Ecto neural progenitor cell (in vitro differentiated cells): ENCODE results near the gene BPIFB2.

Source experiments
- DNase-seq: peaks from one replicate; pipeline ENCODE4 v3.0.0-alpha.2; 2018; ENCODE audit warnings: low spot score

Gene BPIFB2

DNA sequence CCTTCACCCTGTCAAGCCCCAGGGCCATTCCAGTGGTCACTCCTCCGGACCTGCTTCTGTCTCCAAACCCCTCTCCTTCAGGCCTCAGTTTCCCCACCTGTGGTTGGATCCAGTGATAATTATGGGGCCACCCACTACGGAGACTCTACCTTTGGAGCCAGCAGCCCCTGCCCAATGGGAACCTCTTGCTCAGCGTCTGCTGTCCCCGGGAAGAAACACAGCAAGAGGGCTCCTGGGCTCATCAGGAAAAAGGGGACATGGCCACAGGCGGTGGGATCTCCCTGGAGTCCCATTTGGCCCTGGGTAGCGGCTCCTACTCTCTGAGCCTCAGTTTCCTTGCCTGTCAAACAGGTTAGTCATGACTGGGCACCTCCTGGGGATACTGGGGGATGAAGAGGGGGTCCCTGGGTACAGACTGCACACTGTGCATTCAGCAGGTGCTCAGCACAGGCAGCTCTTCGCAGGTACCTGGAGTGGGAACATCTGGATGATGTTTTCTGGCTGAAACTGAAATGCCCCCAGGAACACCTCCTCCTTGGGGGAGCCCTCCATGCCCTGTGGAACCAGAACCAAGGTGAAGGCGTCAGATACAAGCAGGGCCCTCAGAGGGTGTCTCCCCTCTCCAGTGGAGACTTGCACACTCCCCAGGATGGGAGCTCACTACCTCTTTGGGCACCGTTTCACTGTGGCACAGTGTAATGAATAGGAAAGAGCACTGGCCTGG lies 22.7 kb upstream of the BPIFB2 start:
- DNase-seq = peak; percentile 29

DNA sequence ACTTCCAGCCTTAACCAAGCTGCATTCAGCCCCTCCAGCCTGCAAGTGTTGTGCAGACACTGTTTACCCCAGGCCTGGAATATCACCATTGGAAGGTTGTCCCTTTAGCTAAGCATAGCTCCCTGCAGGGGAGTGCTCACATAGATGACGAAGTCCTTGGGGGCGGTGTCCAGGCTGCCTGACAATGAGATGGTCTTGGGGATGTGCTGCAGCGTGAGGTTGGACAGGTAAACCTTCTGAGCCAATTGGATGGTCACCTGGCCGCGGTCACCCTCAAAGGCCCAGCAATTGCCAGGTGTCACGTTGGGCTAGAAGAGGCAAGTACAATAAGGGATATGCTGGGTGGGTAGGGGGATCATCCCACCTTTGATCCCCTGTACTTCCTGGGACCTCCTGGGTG lies 21.9 kb upstream of the BPIFB2 start:
- no peak for DNase-seq

DNA sequence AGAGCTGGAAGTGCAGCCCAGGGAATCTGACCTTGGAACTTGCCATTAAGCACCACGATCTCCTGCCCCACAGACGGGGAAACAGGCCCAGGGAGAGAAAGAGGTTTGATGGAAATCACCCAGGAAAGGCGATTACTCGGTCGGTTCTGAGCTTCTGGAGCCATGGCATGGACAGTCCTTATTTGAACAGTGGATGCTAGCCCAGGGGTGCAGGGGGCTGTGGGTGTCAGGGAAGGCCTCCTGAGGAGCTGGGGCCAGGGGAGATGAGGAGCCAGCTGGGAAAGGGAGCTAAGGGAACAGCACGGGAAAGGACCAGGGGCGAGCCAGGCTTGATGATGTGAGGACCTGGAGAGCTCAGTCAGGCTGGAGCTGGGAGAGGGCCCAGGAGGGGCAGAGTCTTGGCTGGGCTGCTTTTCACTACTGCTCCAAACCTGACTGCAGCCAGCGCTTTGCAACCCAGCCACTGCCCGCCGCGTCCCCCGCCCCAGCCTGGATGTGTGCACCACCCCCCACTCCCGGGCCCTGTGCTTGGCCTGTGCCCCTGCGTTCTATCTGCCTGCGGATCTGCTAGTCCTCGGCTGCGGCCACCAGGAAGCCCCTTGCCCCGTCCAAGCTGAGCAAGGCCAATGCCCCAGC lies 21.1 kb upstream of the BPIFB2 start:
- no peak for DNase-seq

DNA sequence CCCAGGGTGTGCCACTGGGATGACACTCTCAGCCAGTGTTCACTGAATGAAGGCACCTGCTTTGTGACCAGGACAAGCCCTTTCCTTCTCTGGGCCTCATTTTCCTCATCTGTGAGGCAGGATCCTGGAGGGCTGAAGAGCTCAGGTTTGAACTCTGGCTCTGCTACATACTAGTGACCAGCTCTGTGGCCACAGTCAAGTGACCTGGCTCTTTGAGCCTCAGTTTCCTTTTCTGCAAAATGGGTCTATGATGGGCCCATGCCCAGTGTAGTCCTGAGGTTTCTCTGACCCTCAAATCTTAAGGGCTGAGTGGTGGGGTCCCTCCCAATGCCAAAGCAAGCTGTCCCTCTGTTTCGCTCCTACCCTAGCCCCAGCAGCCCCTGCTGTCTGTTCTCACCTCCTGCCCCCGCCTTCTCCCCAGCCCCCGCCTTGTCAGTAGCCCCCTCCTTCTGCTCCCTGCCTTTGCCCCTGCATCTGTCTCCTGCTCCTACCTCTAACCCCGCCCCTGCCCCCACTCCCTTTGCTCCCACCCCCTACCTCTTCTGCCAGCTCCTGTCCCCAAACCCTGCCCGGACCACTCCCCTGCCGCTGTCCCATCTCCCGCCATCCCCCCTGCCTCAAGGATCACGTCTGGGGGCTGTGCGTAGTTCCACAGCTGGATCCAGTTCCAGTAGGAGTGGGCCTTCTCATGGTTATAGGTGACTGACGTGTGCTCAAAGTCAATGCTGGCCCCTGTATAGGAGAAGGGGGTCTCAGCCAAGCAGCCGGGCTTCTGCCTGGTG lies 20.3 kb upstream of the BPIFB2 start:
- DNase-seq = no peak

DNA sequence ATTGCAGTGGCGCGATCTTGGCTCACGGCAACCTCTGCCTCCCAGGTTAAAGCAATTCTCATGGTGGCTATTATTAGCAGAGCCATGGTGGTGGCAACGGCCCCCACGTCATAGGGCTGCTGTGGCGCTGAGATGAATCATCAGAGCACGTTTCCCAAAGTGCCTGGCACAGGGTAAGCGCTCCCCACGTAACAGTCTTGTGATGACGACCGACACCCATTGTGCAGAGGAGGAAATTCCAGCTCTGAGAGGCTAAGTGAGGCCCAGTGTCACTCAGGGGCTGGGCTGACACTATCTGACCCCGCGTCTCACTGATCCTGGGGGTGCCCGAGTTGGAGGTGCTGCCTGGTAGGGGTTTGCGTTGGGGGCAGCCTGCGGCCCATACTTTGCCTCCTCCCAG lies 19.5 kb upstream of the BPIFB2 start:
- DNase-seq = no peak

DNA sequence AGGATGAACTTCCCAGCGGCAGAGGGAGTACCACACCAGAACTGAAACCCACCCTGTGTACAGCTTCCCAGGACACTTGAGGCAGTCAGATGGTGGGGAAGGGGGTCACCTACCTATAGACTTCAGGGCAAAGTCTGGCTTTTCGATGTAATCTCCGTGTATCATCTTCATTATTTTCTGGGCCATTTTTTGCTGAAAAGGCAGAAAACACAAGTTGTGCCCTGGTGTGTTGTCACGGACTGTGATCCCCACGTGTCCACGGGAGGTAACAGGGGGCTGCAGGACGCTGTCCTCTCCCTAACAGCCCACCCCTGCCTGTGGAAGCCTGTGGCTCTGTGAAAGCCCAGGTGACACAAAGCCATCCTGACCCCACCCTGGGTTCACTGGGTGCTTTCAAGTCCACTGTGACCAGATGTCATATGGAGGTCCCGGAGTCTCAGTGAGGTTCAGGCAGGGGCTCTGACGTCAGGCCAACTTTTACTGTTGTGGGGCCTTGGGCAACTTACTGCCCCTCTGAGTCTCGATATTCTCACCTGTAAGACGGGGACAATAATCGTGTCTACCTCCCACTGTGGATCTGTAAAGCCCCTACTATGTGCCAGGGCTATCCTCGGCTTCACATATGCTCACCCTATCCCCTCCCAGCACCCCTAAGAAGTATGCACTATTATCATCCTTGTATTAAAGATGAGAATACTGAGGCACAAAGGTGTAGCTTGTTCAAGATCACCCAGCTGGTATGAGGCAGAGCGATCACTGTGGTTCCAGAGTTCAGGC lies 17.8 kb upstream of the BPIFB2 start:
- no peak for DNase-seq

DNA sequence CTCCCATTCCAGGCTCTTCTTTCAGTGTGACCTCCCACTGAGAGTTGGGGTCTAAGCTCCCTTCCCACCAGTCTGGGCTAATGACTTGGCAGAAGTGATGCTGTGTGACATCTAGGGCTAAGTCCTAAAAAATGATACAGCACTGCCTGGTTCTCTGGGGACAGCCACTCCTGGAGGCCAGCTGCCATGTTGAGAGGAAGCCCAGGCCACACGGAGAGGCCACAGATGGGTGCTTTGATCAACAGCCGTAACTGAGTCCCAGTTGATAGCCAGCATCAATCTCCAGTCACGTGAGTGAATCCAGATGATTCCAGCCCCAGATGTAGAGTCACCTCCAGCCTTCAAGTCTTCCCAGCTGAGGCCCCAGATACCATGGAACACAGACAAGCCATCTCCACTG lies 17.1 kb upstream of the BPIFB2 start:
- no peak for DNase-seq

DNA sequence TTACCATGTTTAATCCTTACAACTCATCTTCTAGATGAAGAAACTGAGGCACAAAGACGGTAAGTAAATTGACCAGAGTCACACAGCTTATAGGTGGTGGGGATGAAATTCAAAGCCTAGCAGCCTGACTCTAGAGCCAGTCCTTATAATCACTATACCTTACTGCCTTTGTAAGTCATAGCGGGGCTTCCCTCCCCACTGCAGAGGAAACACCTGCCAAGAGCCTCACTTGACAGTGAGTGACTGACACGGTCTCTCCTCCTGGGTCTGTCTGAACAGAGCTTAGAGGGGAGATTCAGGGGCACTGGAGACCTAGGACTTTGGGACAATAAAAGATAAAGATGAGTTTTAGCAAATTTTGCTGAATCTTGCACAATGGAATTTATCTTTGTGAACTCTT lies 16.1 kb upstream of the BPIFB2 start:
- DNase-seq = no peak

DNA sequence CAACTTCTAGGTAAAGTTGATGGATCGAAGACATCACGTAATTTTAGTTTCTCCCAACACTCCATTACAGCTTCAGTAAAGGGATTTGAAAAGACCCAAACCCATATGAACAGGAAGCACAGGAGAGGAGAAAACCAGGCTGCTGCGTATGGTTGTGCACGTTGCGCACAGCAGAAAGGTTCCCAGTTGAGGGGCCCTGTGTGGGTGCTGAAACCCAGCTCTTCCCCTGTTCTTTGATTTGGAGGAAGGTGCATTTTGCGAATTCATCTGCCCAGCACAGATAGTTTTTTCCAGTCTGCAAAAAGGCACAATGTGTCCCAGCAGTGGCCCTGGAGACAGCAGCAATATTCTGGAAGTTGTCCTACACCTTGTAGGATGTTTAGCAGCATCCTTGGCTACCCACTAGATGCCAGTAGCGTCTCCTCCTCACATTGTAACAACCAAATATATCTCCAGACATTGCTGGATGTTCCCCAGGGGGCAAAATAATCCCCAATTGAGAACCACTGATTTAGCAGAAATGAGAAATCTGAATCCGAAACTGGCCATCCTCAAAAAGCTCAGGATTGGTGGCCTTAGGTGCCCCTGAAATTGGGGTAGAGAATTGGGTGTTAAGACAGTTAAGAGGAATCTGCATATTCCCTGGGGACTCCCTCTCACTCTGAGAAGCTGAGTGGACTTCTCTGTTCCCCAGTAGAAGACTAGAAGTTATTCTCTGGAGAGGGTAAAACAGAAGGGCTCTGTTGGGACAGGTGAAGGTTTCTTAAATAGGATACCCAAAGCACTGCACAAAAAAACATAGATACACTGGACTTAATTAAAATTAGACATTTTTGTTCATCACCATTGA lies 15.5 kb upstream of the BPIFB2 start:
- DNase-seq = no peak

DNA sequence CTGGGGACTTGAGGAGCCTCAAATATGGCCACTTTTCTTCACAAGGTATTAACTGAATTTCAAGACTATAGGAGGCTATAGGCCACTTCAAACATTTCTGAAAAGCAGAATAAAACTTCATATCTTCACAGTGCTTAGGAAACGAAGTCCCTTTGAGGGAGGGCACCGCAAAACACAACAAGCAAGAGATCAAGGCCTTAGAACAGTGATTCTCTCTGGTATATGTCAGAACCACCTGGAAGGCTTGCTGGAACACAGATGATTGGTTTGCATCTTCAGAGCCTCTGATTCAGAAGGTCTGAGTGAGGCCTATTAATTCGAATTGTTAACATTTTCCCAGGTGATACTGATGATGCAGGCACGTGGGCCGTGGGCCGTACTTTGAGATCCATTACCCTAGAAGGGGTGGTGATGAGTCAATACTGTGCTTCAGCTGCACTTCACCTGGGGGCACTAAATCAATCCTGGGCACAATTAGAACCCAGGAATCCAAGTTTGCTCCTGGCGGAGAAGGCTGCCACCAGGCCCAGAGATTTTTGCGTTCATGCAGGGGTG lies 13.9 kb upstream of the BPIFB2 start:
- no peak for DNase-seq

DNA sequence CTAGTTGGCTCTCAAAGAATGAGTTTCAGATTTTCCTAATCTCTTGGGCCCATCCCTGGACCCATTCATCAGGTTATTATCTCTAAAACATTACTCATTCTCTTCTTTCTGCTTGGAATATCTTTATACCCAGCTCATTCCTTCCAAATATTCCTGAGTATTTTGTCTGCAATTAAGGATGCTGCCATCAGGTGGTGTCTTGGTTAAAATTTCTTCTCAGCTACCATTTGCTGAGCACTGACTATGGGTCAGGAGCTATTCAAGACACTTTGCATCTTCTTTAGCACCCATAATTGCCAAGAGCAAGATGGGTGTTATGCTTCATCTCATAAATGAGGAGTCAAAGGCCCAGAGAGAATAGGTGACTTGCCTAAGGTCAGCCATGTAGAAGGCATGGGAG lies 11.7 kb upstream of the BPIFB2 start:
- DNase-seq = no peak

DNA sequence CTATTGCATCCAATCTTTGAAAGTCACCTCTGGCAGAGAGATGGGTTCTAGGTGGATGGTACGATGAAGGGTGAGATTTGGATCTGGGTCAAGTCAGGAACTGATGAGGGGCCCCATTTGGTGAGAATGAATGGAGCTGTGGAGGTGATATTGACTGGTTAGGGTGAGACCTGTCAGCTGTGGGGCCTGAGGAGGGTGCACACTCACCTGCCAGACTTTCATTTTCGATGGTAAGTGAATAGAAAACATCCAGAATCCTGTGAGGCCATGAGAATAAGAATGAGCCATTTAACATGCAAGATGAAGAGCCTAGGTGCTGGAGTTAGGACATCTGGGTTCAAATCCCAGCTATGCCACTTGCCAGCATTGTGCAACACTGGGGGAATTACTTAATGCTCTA lies 10.1 kb upstream of the BPIFB2 start:
- no peak for DNase-seq

DNA sequence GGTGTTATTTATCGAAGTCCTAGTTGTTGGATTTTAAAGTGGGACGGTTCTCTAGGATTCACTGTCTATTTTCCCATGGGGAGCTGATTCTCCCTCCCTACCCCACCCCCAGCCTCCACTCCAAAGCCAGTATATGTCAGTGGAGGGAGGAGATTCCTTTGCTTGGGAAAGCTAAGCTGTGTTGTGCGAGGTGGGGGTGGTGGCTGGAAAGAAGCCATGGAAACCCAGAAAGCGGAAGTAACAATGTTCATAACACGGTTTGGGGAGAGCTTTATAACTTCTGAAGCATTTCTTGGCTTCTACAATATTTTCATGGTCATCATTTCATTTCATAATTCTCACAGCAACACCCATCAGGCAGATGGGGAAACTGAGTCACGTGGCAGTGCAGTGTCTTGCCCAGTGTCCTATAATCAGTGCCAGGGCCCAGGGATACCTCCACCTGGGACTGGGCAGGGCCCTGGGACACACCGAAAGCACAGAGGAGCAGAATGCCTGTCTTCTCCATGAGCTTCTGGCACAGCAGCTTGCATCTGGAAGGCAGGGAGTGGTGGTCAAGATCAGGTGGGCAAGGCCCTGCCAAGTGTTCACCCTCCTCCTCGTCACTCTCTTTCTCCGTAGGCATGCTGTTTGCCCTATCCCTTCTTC lies 7.8 kb upstream of the BPIFB2 start:
- no peak for DNase-seq

DNA sequence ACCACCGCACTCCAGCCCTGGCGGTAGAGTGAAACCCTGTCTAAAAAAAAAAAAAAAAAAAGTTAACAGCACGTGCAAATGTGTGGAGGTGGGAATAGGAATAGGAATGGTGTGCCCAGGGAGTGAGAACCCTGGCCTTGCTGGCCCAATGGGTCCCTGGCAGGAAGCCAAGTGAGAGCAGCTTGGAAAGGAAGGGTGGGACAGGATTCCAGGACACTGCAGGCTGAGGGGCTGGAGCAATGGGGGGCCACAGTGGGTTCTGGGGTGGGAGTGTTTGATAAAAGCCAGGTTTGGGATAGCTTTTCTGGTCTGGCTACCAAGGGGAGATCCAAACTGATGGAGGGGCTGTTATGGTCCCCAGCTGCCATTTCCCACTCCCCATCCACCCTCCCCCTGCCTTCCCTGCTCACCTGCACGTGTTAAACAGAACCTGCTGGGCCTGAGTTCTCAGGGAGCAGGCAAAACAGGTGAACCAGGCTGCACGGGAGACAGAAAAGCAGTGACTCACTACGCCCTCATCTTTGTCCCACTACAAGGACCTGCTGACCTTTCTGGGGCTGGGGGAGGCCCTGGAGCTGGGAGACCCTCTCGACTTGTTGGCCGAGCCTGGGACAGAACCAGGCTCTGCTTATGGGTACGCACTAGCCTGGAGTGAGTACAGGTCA lies 6.6 kb upstream of the BPIFB2 start:
- DNase-seq = no peak

DNA sequence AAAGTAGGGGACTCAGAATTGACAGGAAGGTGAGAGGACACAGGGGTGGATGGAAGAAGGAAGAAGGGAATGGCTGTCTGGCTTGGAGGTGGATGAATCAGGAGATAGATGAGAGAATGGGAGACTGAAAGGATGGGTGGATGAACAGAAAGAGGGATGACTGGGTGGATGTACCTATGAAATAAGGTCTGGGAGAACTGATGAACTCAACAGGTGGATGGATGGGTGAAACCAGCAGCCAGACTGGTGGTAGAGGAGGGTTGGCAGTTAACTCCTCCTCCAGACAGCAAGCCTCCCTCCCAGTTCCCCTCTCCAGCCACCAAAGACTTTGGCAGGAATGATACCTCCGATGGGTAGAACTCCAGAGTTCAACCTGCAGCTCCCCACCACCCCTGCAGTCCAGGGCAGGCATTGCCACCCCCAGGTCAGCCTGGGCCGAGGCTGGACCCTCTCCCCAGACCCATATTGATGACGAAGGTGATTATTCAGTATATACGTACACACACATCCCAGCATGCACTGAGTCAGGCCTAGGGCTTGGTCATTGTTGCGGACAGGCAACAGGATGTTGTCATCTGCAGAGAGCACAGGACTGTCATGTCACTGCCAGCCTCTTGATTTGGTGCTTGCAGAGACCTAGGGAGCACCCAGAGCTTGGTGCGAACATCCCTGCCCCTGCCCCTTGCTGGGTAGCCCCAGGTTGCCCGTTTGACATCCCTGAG lies 5.3 kb upstream of the BPIFB2 start:
- DNase-seq = no peak

DNA sequence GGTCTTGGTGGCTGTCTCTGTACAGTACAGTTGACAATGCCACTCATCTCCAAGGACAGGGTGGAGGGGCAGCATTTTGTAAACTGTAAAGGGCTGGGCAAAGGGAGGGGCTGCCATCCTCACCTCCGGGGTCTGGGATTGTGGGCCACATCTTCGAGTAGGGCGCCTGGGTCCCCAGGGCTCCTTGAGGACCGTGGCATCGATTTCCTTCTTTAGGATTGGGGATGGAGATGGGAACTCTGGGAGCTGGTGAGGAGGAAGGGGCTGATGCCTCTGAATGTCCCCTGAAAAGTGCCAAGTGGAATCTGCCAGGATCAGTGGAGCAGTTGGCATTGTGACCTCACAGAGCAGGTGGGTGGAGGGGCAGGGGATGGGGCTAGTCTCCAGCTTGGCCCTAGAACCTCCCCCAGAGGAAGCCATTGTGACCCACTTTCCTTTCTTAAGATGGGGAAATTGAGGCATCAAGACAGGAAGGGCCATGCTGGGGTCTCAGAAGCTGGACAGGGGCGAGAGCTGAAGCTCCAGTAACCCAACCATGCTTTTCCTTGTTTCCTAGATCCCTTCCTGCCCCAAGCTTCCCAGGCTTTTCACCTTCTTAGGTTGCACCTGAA lies 3.3 kb upstream of the BPIFB2 start, which contains the start of gene SUN5:
Gene SUN5 (minus strand): TSS at position 293 of the 611 bp plus-strand sequence. CDS start 93 bp downstream, at position 200.
- no peak for DNase-seq

DNA sequence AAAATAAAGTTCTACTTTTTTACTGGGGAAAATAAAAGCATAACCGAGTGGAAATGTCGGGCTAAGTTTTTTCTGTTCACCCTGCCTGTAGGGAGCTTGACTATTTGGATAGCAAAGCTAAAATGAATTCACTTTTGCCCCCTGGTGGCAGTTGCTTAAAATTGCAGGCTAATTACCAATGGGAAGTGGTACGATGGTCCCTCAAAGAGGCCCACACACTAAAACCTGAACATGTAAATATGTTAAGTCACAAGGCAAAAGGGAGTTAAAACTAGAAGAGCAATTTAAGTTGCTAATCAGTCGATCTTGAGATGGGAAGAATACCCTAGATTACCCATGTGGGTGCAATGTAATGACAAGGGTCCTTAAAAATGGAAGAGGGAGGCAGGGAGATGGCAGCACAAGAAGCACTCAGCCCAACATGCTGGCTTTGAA lies 2.4 kb upstream of the BPIFB2 start:
- no peak for DNase-seq

DNA sequence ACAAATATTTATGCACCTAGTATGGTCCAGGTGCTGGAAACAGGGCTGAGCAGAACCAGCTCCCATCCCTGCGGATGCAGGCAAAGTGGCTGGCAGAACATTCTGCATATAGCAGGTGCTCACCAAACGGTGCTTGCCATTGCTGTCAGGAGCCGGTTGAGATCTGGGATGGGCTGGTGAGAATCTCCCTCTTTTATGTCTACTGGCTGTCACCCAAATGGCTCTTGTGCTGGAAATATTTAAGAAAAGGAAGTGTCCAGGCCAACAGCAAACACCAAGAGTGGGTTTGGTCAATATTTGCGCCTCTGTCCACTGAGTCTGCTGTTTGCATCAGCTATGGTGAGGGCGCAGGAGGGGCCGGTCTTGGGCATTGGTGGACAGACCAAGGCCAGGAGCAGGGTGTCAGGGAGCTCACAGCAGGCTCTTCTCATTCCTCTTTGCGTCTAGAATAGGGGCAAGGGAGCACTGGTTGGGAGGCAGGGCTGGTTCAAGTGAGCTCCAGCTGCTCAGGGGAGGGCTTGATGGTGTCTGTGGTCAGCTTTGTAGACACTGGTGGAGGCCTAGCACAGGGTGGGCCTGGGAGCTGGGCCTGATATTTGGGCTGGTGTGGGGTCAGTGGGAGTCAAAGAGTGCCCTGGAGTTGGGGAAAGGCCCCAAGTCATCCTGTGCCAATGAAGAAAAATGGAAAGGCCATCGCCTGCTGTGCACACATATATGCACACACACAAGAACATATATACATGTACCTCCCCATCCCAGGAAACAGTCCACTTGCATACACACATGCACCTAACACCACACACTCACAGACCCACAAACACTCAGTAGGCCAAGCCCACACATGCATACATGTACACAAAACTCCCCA lies 1.4 kb upstream of the BPIFB2 start:
- no peak for DNase-seq
